Activated naive CD8-positive, alpha-beta T cell treated with anti-CD3 and anti-CD28 coated beads, Interleukin-2, amount 50 U/mL, for 16 hours (primary cell): ENCODE data around the gene EXOC4.

Experiments used
- DNase-seq: peaks from one replicate; pipeline ENCODE4 v3.0.0-alpha.2; 2020; ENCODE audit warnings: low read depth, low spot score

EXOC4 gene

DNA sequence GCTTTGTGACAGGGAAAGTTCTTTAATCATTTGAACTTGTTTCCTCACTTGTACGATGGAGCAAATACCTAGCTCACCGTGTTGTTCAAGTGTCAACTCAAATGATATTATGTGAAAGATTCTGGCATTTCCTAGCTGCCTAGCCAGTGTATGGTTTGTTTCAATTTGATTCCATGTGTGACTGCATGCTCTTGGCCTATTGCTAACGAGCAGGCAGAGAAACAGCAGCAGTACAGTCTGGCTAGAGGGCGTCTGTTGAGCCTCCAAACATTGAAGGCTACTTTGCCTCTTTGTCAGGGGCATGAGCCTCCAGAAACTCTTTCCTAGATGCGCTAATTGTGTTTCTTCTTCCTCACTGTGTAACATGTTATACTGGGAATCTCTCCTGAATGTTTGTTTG is 417.4 kb downstream of the EXOC4 start:
- no peak for DNase-seq

DNA sequence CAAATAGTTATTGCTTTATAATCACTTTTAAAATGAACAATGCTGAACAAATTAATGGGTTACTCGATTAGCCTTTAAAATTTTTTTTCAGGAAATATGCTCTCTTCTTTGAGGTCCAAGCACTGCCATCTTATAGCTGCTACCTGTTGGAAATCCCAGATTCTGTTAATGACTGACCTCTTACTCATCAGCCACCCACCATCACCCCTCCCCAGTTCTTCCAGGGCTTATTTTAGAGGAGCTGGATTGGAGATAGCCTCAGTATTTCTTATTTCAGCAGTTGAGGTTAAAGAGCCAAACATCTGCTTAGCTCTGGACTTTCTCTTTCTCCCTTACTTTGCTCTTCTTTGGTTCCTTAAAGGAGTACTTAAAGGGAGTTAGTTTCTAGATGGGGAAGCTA is 420.0 kb downstream of the EXOC4 start:
- DNase-seq: no peak

DNA sequence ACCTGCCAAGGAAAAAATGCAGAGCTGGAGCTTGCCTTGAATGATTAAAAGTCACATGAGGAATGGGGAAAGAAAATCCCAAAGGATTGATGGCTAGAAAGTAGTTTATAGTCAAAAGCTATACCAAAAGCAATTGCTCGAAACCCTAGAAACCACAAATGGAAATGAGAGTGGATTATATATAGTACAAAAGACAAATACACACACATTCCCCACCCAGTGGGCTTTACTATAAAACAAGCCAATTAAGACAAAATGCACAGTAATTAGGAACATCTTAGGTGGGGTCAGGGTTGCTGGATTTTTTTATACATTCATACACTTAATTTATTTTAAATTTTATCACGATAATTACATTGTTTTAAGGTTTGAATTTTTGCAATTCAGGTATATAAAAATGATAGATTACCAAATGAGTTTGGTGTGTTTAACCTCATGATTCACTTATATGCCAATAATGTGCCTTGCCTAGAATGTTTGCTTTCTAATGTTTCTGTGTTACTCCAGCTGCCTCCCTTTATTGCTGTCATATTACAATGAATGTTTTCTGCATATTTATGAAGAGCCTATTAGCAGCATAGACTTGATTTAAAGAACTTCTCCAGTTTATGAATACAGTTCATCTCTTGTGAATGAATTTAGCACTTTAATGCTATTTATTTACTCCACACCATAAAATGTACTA is 421.3 kb downstream of the EXOC4 start:
- DNase-seq: no peak

DNA sequence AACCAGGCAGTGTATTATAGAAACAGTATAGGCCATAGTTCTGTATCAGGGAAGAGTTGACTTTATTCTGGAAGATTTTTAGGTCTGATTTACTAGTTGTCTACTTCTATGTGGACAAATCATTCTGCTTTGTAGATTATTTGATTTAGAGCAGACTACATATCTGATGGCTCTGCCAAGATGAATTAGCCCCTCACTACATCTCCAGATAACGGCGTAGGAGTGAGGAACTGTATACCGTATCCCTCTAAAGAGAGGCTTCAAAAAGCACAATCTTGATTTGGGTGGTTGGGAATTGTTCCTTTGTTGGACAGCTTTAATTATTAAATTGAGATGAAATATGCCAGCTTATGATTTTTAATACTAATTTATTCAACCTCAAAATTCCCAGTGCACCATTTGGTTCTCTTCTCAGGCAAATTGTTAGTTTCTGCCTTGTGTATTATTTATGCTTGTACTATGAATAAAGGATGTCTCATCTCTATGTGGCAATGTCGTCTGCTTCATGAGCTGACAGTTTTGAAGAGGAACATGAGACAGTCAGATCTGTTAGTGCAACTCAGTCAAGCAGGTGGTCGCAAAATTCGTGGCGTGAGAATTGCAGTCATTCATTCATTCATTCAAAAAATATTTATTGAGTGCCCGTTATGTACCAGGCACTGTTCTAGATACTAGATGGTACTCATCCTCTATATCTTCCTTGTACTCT is 422.8 kb downstream of the EXOC4 start:
- no peak for DNase-seq

DNA sequence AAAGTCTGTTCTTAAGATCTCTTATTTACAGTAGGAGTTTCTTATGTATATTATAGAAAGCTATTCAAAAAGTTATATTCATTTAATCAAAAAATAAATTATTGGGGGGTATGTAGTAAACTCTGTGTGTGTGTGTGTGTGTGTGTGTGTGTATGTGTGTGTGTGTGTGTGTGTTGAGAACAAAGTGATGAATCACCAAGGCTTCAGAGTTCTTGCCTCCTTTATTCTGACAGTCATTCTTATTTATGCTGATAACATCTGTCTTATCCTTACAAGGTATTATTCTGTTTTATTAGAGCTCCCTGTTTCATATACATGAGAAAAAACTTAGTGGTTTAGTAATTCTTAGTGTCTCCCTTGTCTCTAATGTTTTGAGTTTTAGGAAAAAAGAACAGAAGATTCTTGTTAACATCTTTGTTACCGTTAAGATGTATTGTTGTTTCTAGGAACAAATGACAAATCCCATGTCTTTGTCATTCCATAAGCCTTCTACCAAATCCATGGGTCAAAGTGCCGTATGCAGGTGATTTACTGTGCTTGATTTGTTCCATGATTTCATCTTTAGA is 424.0 kb downstream of the EXOC4 start:
- no peak for DNase-seq

DNA sequence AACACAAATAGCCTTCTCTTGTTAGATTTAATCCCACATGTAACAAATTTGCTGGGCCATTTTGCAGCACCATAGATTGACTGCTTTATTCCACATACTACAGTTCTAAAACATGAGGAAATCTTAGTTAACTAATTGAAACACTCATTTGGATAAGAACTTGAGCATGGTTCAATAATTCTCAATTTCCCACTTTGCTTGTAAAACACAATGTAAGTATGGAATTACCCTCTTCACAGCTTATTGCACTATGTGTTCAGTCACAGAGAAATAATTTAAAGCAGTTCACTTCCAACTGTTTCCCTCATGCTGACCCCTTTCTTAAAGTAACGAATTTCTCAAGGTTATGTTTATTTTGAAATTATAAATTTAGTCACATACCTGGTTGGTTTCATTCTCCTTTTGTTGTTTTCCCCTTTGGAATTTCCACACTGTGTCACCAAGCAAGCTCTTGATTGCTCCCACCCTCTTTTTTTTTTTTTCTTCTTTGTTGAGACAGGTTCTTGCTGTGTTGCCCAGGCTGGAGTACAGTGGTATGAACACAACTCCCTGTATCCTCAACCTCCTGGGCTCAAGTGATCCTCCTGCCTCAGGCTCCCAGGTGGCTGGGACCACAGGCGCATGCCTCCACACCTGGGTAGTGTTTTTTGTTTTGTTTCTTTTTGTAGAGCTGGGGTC is 425.4 kb downstream of the EXOC4 start:
- no peak for DNase-seq

DNA sequence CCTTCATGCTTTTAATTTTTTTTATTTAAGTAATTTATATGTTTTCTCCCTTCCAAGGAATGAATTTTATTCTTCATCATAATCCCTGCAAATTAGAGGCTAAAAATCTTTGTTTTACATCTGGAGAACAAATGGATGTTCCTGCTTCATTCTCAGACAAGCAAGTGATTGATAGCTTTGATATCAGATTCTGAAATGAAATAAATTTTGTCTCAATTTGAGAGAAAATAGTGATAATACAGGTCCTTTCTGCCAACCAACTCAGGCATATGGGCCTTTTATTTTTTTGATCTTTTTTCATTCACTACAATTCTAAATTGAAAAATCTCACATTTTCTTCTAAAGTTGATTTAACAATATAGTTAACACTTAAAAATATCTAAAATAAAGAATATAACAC is 427.1 kb downstream of the EXOC4 start:
- DNase-seq: no peak

DNA sequence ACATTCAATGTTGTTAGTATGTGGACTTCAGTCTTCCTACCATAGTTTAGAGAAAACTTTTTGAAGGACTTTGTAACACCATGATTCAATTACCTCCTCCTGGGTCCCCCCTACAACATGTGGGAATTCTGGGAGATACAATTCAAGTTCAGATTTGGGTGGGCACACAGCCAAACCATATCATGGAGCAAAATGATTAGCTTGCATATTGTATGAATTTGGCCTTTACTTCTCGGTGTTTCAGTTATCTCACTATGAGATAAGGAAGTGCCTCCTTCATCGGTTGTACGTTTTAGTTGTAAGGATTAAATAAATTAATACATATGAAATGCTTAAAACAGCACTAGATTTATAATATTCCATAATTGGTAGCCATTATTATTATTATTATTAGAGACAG is 428.7 kb downstream of the EXOC4 start:
- DNase-seq: no peak

DNA sequence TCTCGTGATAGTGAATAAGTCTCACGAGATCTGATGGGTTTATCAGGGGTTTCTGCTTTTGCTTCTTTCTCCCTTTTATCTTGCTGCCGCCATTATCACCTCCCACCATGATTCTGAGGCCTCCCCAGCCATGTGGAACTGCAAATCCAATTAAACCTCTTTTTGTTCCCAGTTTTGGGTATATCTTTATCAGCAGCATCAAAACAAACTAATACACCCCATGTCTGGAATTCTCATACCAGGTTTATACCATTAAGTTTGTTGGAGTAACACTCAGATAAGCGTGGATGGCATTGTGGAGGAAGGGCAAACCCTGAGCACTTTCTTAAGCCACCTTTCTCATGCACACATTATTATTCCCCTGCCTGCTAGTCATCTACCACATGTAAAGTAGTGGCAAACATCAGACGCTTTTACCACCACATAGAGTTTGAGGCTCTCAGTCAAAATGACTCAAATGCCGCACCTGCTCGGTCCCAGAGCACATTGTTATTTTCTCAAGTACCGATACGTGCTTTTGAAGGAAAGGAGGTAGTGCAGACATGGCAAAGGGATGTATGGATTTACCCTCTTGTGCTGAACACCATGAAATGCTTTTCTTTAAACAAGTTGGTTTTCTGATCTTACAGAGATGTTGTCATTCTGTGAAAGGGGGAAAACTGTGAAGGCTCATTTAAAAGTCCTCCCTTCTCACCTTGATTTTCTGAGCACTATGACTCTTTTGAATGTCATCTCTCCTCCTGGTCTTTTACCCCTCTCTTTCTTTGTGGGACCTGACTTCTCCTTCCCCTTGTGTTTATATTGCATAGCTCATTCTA is 429.7 kb downstream of the EXOC4 start:
- DNase-seq: no peak

DNA sequence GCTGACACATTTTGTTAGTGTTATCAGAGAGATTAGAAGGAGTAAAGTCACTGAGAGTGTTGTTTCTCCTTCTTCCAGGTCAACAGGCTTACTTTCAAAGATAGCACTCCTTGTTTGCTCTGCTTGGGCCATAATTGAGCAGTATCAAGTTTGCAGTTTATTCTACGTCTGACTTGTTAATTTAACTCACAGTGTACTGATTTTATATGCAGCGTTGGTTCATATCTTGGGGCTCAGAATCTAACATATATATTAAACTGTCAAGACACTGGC is 430.2 kb downstream of the EXOC4 start:
- DNase-seq: no peak

DNA sequence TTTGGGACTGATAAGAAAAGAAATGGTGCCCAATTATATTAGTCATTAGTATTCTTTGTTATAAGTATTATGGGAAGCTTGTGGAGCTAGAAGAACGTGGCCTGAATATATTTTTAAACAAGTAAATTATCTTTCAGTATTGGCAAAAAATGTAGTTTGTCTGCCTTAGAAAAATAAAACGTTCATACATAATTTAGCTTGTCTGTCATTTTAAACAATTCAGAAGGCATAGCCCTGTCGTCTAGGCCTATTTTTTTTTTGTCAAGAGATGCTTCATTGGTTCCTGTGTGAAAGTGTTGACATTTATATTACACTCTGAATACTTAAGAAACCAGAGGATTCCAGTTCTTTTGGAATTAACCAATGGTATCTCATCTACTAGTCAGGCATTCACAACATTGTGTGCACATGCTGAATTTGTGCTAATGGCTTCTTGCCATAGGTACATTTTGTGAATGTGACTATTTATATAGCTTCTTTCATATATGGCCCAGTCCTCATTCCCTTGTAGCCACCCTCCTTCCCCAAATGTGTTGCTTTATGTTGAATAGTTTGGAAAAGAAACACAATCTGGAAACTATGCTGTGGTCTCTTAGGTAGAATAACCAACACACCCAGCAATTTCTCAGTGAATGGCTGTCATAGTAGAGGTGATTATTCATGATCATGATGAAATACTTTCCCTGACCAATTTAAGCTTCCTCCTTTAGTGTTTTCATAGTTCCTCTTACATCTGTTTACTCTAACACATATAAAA is 435.8 kb downstream of the EXOC4 start:
- DNase-seq: no peak

DNA sequence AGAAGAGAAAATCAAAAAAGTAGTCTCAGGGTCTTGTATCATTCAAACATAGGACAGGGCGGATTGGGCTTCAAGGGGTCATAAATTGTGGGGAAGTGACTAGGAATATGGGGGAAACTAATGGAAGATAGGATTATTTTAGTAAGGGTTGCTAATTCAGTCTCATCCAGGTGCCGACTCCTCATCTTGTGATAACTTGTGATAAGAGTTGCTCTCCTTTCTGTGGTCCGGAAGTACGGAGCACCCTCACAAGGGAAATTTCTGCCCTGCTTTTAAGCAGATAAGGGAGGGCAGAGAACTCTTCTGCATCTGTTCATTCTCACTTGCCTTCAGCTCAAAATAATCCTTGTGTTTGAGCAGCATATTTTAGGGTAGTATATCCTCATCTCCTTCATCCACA is 437.9 kb downstream of the EXOC4 start:
- DNase-seq: no peak

DNA sequence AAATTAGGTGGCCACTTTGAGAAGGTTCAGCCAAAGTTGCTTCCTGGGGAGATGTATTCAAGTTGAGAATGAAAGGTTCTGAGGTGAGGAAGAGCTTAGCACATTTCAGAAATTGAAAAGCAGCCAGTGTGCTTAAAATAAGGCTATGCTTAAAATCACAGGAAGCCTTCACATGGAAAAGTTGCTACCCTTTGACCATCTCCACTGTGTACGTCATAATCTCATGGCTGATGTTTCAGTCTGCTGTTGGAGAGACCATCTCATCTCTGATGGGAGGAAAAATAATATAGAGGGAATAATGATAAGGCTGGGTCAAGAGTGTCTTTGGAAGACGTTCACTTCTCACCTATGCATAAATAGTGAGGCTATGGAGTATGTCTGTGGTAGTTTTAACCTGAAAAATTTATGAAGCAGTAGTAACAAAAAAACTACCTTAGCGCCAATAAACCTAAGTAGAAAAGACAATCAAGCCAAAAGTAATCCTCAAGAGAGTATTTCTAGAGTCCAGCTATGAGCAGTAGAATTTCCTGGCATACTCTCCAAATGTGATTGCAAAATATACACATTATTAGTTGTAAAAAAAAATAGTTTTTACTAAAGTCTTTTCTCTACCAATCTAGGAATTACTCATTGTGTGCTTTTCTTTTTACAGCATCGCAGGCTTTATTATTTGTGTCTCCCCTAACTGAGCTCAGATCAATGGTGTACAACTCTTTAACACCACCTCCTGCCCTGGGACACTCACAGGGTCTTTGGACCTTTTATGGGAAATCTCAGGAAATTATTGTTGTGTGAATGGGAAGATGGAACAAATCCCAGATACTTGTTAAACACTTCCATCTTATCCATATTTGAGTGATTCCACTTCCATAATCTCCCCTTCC is 439.1 kb downstream of the EXOC4 start:
- no peak for DNase-seq

DNA sequence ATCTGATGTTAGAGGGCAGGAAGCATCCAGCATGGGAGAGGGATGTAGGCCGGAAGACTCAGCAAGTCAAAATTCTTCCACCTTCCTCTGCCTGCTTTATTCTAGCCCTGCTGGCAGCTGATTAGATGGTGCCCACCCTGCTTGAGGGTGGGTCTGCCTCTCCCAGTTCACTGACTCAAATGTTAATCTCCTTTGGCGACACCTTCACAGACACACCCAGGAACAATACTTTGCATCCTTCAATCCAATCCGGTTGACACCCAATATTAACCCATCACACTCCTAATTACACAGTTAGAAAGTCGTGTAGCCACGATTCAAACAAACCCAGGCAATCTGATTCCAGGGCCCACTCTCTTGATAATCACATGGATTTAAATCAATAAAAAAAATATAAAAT is 440.4 kb downstream of the EXOC4 start:
- no peak for DNase-seq

DNA sequence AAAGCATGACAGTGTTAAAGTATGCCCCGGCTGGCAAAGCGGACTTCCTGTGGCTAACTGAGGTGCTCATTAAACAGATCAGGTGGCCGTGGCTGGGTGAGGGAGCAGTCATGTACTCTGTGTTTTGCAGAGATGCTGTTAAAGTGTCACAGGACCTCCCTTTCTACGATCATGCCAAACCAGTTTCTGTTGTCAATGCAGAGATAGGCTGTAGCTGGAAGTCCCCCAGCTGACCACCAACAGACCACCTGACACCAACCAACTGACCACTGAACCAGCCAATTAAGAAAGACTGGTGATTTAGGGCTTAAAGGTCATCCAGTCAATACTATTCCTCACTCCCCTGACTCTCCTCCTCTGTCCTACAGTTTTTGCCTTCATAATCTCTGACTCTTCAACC is 443.2 kb downstream of the EXOC4 start:
- no peak for DNase-seq

DNA sequence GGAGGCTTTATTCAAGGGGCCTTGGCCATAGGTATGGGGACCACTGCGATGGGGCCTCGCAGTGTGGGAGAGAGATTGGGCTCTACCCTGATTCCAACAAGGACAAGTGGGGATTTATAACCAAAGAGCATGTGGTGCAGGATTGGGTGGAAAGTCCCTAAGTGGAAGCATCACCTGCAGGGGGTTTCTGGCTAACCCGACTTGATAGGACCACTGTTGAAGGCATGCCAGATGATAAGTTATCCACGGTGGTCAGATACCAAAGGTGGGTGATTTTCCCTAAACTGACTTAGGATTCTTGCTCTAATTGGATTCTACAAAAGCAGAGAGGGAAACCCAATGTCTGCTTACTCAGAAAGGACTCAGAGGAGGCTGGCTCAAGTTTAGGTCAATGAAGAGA is 444.7 kb downstream of the EXOC4 start:
- no peak for DNase-seq

DNA sequence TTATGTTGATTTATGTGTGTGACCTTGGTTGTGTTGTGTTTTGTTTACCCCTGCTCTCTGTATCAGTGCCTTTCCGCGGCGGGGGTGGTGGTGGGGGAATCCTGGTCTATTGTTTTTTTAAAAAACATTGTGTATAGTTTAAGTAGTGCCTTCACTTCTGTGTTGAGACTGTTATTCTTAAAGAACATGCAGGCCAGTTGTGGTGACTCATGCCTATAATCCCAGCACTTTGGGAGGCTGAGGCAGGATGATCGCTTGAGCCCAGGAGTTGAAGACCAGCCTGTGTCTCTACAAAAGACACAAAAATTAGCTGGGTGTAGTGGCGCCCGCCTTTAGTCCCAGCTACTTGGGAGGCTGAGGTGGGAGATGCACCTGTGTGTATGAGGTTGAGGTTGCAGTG is 445.2 kb downstream of the EXOC4 start:
- DNase-seq: no peak

DNA sequence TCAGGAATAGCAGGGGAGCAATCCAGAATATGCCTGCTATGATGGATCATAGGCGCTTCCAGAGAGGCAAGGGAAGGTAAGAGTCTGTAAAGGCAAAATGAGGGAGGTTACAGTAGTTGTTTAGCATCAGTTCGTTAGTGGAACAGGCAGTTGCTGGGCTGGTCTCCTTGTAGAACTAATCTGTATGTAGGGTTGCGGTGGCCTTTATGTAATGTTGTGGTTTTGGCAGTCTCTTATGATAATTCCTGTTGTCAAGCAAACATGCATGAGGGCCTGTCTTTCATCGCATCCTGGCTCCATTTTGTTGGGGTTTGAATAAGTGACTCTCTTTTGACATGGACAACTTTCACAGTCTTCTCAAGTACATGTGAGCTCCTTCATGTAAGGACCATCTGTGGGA is 446.5 kb downstream of the EXOC4 start:
- DNase-seq: no peak

DNA sequence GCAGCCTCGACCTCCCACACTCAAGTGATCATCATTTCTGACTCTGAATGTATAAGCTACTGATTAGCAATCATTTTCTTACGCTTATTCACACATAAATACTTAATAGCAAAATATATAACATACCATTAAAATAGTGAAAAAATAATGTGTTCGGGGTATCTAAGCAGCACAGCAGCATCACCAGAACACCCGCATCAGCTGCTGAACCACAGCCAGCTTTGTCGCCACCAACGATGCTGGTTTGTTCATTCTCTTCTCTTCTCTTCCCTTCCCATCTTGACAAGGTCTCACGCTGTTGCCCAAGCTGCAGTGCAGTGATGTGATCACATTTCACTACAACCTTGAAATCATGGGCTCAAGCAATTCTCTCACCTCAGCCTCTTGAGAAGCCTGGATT is 449.2 kb downstream of the EXOC4 start:
- DNase-seq: no peak

DNA sequence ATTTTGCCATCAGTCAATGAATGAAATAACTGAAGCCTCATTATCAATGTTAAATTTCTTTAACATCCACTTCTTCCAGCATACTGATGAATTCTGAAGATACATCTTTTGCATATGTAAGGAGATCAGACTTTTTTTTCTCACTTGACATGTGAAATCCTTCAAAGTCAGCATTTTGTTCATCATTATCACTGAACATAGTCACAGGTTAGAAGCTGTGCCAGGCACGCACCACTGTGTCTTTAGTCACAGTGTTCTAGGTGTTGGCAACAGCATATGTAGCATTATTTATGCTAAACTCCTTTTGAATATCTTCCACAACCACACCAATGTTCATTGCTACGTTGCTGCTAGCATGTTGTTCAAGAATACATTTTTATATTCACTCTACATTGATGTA is 450.1 kb downstream of the EXOC4 start:
- DNase-seq: no peak
